ENCODE data around the gene RASSF1. TPM values are rescaled to one million over a fixed set of nuclear protein-coding genes. Genes with fewer than 3 reads are reported as not detected.

RASSF1 gene
- total and polyA plus RNA-seq, 2 of the 8 experiments (the other 6 are each of a cell fraction or from before 2014, with no cell fraction given), result 10.3 to 15.7 TPM

GRCh38 chr3:50356553-50356952 lies 15.9 kb upstream of the RASSF1 start (continued):
- TF ChIP-seq CTBP2 (IDR thresholded peaks at IDR 0.05; ENCODE audit: borderline replicate concordance, insufficient read depth, insufficient read length, low read length), result no peak
- TF ChIP-seq CEBPB (IDR thresholded peaks at IDR 0.05; ENCODE audit: low read depth, low read length), result no peak
- TF ChIP-seq ASH2L (IDR thresholded peaks at IDR 0.05; ENCODE audit: low read length), result no peak
- no peak for TF ChIP-seq RXRA (IDR thresholded peaks at IDR 0.05; ENCODE audit: insufficient read depth, low read depth, low read length)
- no peak for TF ChIP-seq BCL11A (IDR thresholded peaks at IDR 0.05; ENCODE audit: low read depth in 2 of 2, low read length in 2 of 2)
- no peak for TF ChIP-seq GABPA (IDR thresholded peaks at IDR 0.05; ENCODE audit: borderline replicate concordance, insufficient read depth, low read length)
- TF ChIP-seq SIX5 (IDR thresholded peaks at IDR 0.05; ENCODE audit: low read depth, low read length), result no peak
- no peak for TF ChIP-seq FOSL1 (IDR thresholded peaks at IDR 0.05; ENCODE audit: insufficient read depth, low read depth, low read length)

All from H1 (cell line).